Measurements from ENCODE around the gene ZNF710. TPM values are rescaled to one million over a fixed set of nuclear protein-coding genes. Genes with fewer than 3 reads are reported as not detected.

Gene ZNF710
- total RNA-seq, 4 donors from 2014 or later, result 27.3 to 43.4 (median 35.6) TPM

- no peak for TF ChIP-seq CTCF (IDR thresholded peaks at IDR 0.05)
- TF ChIP-seq EP300 (IDR thresholded peaks at IDR 0.05; ENCODE audit: low read depth), result no peak
- peak; percentile 42 for TF ChIP-seq POLR2A (IDR thresholded peaks at IDR 0.05)
- peak in 2 of 3 donors; percentile 25 to 36 for TF ChIP-seq POLR2AphosphoS5 (IDR thresholded peaks at IDR 0.05)
These were observed 730 bp upstream of the ZNF710 start for GRCh38 chr15:90000186-90001001.

GRCh38 chr15:90001683-90002427, 731 bp downstream of the ZNF710 start:
- Histone ChIP-seq H3K4me3 (peak overlapping the region; percentile 72 to 95 (median 90)), H3K9me3 (no peaks in the 10 kb centered on the region), H3K4me1 (peaks cover 32 to 74% (median 59%) of the 10 kb centered on the region in 4 donors), H3K27me3 (no peaks in the 10 kb centered on the region), H3K36me3 (no peaks in the 10 kb centered on the region), H3K27ac (peak overlapping the region; percentile 91 to 96 (median 94))
- no peak for TF ChIP-seq EP300 (IDR thresholded peaks at IDR 0.05; ENCODE audit: low read depth)
- no peak for TF ChIP-seq CTCF (IDR thresholded peaks at IDR 0.05)
- peak; percentile 31 for TF ChIP-seq POLR2A (IDR thresholded peaks at IDR 0.05)
- TF ChIP-seq POLR2AphosphoS5 (IDR thresholded peaks at IDR 0.05), result peak in 1 of 3 donors; percentile 27
- in situ Hi-C loops (cut with MboI; ENCODE audit: low pct_ligation_motif_present in 1 of 4, low pct_unique_long_range_greater_than_20kb in 1 of 4, low sequenced_read_pairs in 3 of 4) (no loop called here), intact Hi-C loops (cut with DNase I; ENCODE audit: low total_unique reads) (loop anchor here (5.0 kb wide), 1 partner anchor 90 kb away; the partner anchor contains the start of gene ARPIN)
- peak; percentile 80 for DNase-seq
- WGBS, 2 donors (ENCODE audit: low coverage in 1 of 2), result 0 to 1% methylated on average over 1 to 29 of the region's 89 CpGs

More at GRCh38 chr15:90000186-90001001, 730 bp upstream of the ZNF710 start:
- peaks cover 21 to 59% (median 52%) of the 10 kb centered on the region in 4 donors for H3K4me1 ChIP-seq
- peak overlapping the region; percentile 85 to 96 (median 93) for H3K27ac ChIP-seq
- in situ Hi-C loops (cut with MboI; ENCODE audit: low pct_ligation_motif_present in 1 of 4, low pct_unique_long_range_greater_than_20kb in 1 of 4, low sequenced_read_pairs in 3 of 4) (no loop called here), intact Hi-C loops (cut with DNase I; ENCODE audit: low total_unique reads) (loop anchor here (5.0 kb wide), 1 partner anchor 88 kb away; the partner anchor contains the start of gene ARPIN)
- H3K27me3 ChIP-seq, result no peaks in the 10 kb centered on the region
- H3K4me3 ChIP-seq, result peak overlapping the region; percentile 8 to 87 (median 66)
- DNase-seq, result peak; percentile 65
- no peaks in the 10 kb centered on the region for H3K9me3 ChIP-seq
- WGBS, 2 donors (ENCODE audit: low coverage in 1 of 2), result 6 to 20% methylated on average over 24 to 48 of the region's 63 CpGs
- no peaks in the 10 kb centered on the region for H3K36me3 ChIP-seq

GRCh38 chr15:90002428-90002844, 1.3 kb downstream of the ZNF710 start:
- 1 to 63% methylated on average over 2 to 12 of the region's 27 CpGs for WGBS, 2 donors (ENCODE audit: low coverage in 1 of 2)
- peaks cover 32 to 80% (median 58%) of the 10 kb centered on the region in 4 donors for H3K4me1 ChIP-seq
- no peak for TF ChIP-seq POLR2A (IDR thresholded peaks at IDR 0.05)
- peak in 2 of 3 donors; percentile 5 to 12 for TF ChIP-seq POLR2AphosphoS5 (IDR thresholded peaks at IDR 0.05)
- peak overlapping the region; percentile 91 to 96 (median 94) for H3K27ac ChIP-seq
- intact Hi-C loops (cut with DNase I; ENCODE audit: low total_unique reads), result loop anchor here (5.0 kb wide), 1 partner anchor 90 kb away; the partner anchor contains the start of gene ARPIN
- peak; percentile 62 for DNase-seq
- H3K9me3 ChIP-seq, result no peaks in the 10 kb centered on the region
- H3K36me3 ChIP-seq, result no peaks in the 10 kb centered on the region
- no peaks in the 10 kb centered on the region for H3K27me3 ChIP-seq
- H3K4me3 ChIP-seq, result peak overlapping the region; percentile 72 to 95 (median 90)
- in situ Hi-C loops (cut with MboI; ENCODE audit: low pct_ligation_motif_present in 1 of 4, low pct_unique_long_range_greater_than_20kb in 1 of 4, low sequenced_read_pairs in 3 of 4), result no loop called here

GRCh38 chr15:90003736-90004135, 2.6 kb downstream of the ZNF710 start:
- TF ChIP-seq POLR2A (IDR thresholded peaks at IDR 0.05), result no peak
- H3K4me1 ChIP-seq, result peaks cover 32 to 78% (median 50%) of the 10 kb centered on the region in 4 donors
- in situ Hi-C loops (cut with MboI; ENCODE audit: low pct_ligation_motif_present in 1 of 4, low pct_unique_long_range_greater_than_20kb in 1 of 4, low sequenced_read_pairs in 3 of 4), result no loop called here

More at GRCh38 chr15:90003736-90004135, 2.6 kb downstream of the ZNF710 start:
- Histone ChIP-seq H3K27me3 (no peaks in the 10 kb centered on the region), H3K36me3 (no peaks in the 10 kb centered on the region), H3K27ac (peak overlapping the region; percentile 91 to 96 (median 94)), H3K9me3 (no peaks in the 10 kb centered on the region), H3K4me3 (no peak overlapping the region)
- 89% methylated on average over 7 of the region's 7 CpGs; no CpG with 5 or more reads in 1 of the 2 donors for WGBS, 2 donors (ENCODE audit: low coverage in 1 of 2)
- no peak for DNase-seq
- intact Hi-C loops (cut with DNase I; ENCODE audit: low total_unique reads), result loop anchor here (5.0 kb wide), 1 partner anchor 91 kb away; the partner anchor contains the start of gene ARPIN
